Islet of Langerhans (tissue), 1 donor: ENCODE results near the gene PCNX2.
"Not testable (repeated sequence)": the region's sequence is repeated elsewhere in the genome, so short reads cannot be mapped to it uniquely, and the experiment has no call there.

Experiments used
- FAIRE-seq: peaks from one replicate; lab custom pipeline; 2011; peaks lifted over from hg19 to GRCh38; lab: Jason Lieb, UNC

The PCNX2 gene

GRCh38 chr1:233151861-233152260 lies 143.7 kb downstream of the PCNX2 start:
- FAIRE-seq: no peak

GRCh38 chr1:233144434-233144833 lies 151.1 kb downstream of the PCNX2 start:
- FAIRE-seq: no peak

GRCh38 chr1:233143241-233143640 lies 152.3 kb downstream of the PCNX2 start:
- no peak for FAIRE-seq

GRCh38 chr1:233140974-233141373 lies 154.6 kb downstream of the PCNX2 start:
- FAIRE-seq: no peak

- no peak for FAIRE-seq
Observed at GRCh38 chr1:233140499-233140898, 155.0 kb downstream of the PCNX2 start.

GRCh38 chr1:233138788-233139585 lies 156.5 kb downstream of the PCNX2 start:
- no peak for FAIRE-seq

GRCh38 chr1:233135833-233136232 lies 159.7 kb downstream of the PCNX2 start:
- no peak for FAIRE-seq

- FAIRE-seq: no peak
Observed at GRCh38 chr1:233132445-233132844, 163.1 kb downstream of the PCNX2 start.

GRCh38 chr1:233129031-233129430 lies 166.5 kb downstream of the PCNX2 start:
- not testable (repeated sequence) for FAIRE-seq

GRCh38 chr1:233127157-233127556 lies 168.4 kb downstream of the PCNX2 start:
- FAIRE-seq: no peak

GRCh38 chr1:233122779-233123178 lies 172.7 kb downstream of the PCNX2 start:
- FAIRE-seq: no peak

GRCh38 chr1:233121947-233122559 lies 173.5 kb downstream of the PCNX2 start:
- FAIRE-seq: no peak

- no peak for FAIRE-seq
Observed at GRCh38 chr1:233114860-233115259, 180.7 kb downstream of the PCNX2 start.

GRCh38 chr1:233114159-233114558 lies 181.4 kb downstream of the PCNX2 start:
- FAIRE-seq: no peak

- no peak for FAIRE-seq
Observed at GRCh38 chr1:233113009-233113879, 182.3 kb downstream of the PCNX2 start.

GRCh38 chr1:233112186-233113008 lies 183.1 kb downstream of the PCNX2 start:
- no peak for FAIRE-seq

- no peak for FAIRE-seq
Observed at GRCh38 chr1:233111731-233112130, 183.8 kb downstream of the PCNX2 start.

- no peak for FAIRE-seq
Observed at GRCh38 chr1:233109096-233109495, 186.4 kb downstream of the PCNX2 start.

GRCh38 chr1:233107716-233108130 lies 187.8 kb downstream of the PCNX2 start:
- peak; percentile 81 for FAIRE-seq

- FAIRE-seq: no peak
Observed at GRCh38 chr1:233107130-233107660, 188.3 kb downstream of the PCNX2 start.

- peak; percentile 55 for FAIRE-seq
Observed at GRCh38 chr1:233105225-233105624, 190.3 kb downstream of the PCNX2 start.

- FAIRE-seq: no peak
Observed at GRCh38 chr1:233102341-233102740, 193.2 kb downstream of the PCNX2 start.
